Right lobe of liver (tissue), 6 donors: ENCODE results near the gene CSTF3. TPM values are rescaled to one million over a fixed set of nuclear protein-coding genes. Genes with fewer than 3 reads are reported as not detected.

Source experiments
- ATAC-seq, 4 donors: fragments of 200-7000 bp; cut with Tn5 transposase; one replicate each; pipeline ENCODE4 v1.9.1; 2020; ENCODE audit warnings: mild to moderate bottlenecking in 4 of 4, moderate library complexity in 4 of 4
- DNase-seq, 3 donors: peaks; one replicate each; pipeline ENCODE4 v3.0.0-alpha.2; 2020
- H3K27ac ChIP-seq, 3 donors: fragments of 200-600 bp; one replicate each; pipeline ENCODE4 v1.8.0; 2022
- H3K27me3 ChIP-seq, 2 donors: fragments of 200-600 bp; one replicate each; pipeline ENCODE4 v1.8.0; 2022
- H3K36me3 ChIP-seq, 4 donors: fragments of 200-600 bp; sonication (generic) in 1 of 4; one replicate each; pipeline versions ENCODE4 v1.5.1 to v1.8.0; 2017 to 2022; ENCODE audit warnings: control low read depth in 1 of 4
- H3K4me1 ChIP-seq, 4 donors: fragments of 200-600 bp; sonication (generic) in 1 of 4; one replicate each; pipeline versions ENCODE4 v1.5.1 to v1.8.0; 2017 to 2022; ENCODE audit warnings: control low read depth in 1 of 4
- H3K4me3 ChIP-seq, 3 donors: fragments of 200-600 bp; one replicate each; pipeline ENCODE4 v1.8.0; 2022
- H3K9me3 ChIP-seq, 4 donors: fragments of 200-600 bp; sonication (generic) in 1 of 4; one replicate each; pipeline versions ENCODE4 v1.5.1 to v1.8.0; 2017 to 2022; ENCODE audit warnings: control low read depth in 1 of 4
- POLR2A ChIP-seq: fragments of 450-650 bp; IDR thresholded peaks from one replicate; pipeline ENCODE4 v1.6.1; 2017; ENCODE audit warnings: antibody characterized with exemption, mild to moderate bottlenecking
- WGBS: methylation state at CpG from one replicate; pipeline ENCODE4 v1.1.6; 2018; ENCODE audit warnings: low coverage, low lambda C conversion rate; ENCODE audit not compliant: insufficient coverage; ENCODE audit errors: missing lambda C conversion rate; 5-methylcytosine and 5-hydroxymethylcytosine counted together
- intact Hi-C, 2 donors: fragments of 100-400 bp; cut with DNase I; formaldehyde crosslinking; loops; one replicate each; pipeline versions ENCODE4 v1.11.2 to v1.14.1; 2022
- total RNA-seq, 6 experiments: library from RNA; depleted of rRNA in 2 of 6; stranded (reverse); fragments of >200 nt in 2 of 6; fragmentation: NEBNext Ultra II Directional in 3 of 6; extraction: Animal tissue kit (Norgen Biotek cat#: 25700) in 3 of 6; gene quantifications; one replicate each; pipeline versions ENCODE4 v1.1.0 to v1.2.4, GENCODE V29; 2016 to 2023
- TF ChIP-seq, protein P1 (sequence below), 4 donors: fragments of 200-600 bp in 3 of 4; fragments of 450-650 bp in 1 of 4; IDR thresholded peaks; one replicate each; pipeline versions ENCODE4 v1.5.1 to v1.8.0; 2016 to 2022; ENCODE audit warnings: antibody characterized with exemption in 4 of 4, mild to moderate bottlenecking in 2 of 4
- donor health status: DM: no; HTN: yes; CAD: no.
- donor health status: DM: no; HTN: no; CAD: no.
- donor health status: DM: no; HTN: no; CAD: no.
- donor health status: DM: no; HTN: yes; CAD: no.
- donor health status: DM: no; HTN: yes; CAD: no.

The CSTF3 gene
- total RNA-seq, 6 experiments from 2014 or later = 11.5 to 14.0 (median 12.0) TPM

- DNase-seq (no peak), ATAC-seq (peak in 3 of 4 donors; percentile 56 to 72 (median 62))
- intact Hi-C loops = no loop called here
- peaks cover 0 to 22% (median 5%) of the 10 kb centered on the region in 4 donors for H3K4me1 ChIP-seq
- peak overlapping the region in 2 of 3 donors; percentile 41 to 60 for H3K27ac ChIP-seq
- H3K27me3 ChIP-seq = no peaks in the 10 kb centered on the region
- no peaks in the 10 kb centered on the region for H3K9me3 ChIP-seq
- no peak overlapping the region for H3K4me3 ChIP-seq
- TF ChIP-seq, protein P1, sequence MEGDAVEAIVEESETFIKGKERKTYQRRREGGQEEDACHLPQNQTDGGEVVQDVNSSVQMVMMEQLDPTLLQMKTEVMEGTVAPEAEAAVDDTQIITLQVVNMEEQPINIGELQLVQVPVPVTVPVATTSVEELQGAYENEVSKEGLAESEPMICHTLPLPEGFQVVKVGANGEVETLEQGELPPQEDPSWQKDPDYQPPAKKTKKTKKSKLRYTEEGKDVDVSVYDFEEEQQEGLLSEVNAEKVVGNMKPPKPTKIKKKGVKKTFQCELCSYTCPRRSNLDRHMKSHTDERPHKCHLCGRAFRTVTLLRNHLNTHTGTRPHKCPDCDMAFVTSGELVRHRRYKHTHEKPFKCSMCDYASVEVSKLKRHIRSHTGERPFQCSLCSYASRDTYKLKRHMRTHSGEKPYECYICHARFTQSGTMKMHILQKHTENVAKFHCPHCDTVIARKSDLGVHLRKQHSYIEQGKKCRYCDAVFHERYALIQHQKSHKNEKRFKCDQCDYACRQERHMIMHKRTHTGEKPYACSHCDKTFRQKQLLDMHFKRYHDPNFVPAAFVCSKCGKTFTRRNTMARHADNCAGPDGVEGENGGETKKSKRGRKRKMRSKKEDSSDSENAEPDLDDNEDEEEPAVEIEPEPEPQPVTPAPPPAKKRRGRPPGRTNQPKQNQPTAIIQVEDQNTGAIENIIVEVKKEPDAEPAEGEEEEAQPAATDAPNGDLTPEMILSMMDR (IDR thresholded peaks at IDR 0.05) = no peak
- no peak for TF ChIP-seq POLR2A
- 75% methylated on average over 1 of the region's 1 CpG for WGBS
- H3K36me3 ChIP-seq = peaks cover 0 to 8% (median 3%) of the 10 kb centered on the region in 4 donors
Observed at GRCh38 chr11:33135216-33135615, 26.1 kb downstream of the CSTF3 start.

DNA sequence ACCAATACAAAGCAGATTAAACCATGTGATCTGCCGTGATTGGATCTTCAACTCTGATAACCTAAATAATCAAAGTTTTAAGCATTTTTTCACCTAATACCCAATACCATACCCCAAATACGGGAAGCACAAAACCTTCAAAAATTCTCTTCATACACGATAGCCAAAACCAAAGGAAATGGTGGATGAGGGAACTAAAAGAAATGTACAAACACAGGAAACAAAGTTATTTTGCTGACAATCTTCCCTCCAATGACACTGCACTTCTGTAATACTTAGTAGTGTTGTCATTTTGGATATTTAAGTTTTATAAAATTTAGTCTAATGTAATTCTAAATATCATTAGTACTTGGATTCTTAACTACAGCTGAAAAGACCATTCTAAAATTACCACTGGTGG is 27.0 kb downstream of the CSTF3 start:
- 61% methylated on average over 3 of the region's 3 CpGs for WGBS
- Histone ChIP-seq H3K9me3 (no peaks in the 10 kb centered on the region), H3K27me3 (no peaks in the 10 kb centered on the region), H3K4me3 (no peak overlapping the region), H3K36me3 (no peaks in the 10 kb centered on the region), H3K27ac (peak overlapping the region in 1 of 3 donors; percentile 41), H3K4me1 (peaks cover 0 to 22% (median 5%) of the 10 kb centered on the region in 4 donors)
- TF ChIP-seq, protein P1 (IDR thresholded peaks at IDR 0.05) = no peak
- no peak for TF ChIP-seq POLR2A
- no peak for DNase-seq
- ATAC-seq = no peak
- intact Hi-C loops = no loop called here

DNA sequence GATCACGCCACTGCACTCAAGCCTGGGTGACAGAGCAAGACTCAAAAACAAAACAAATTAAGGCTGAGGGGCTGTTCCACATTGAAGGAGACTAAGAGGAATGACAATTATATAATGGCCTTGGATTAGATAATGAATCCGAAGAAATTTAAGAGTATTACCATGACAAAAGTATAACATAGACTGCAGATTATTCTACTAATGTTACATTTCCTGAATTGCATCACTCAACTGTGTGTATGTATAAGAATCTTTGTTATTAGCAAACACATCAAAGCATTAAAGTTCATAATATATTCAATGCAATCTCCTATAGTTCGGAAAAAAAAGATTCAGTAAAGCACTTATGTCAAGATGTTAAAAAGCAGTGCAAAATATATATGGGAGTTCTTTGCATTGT is 27.5 kb downstream of the CSTF3 start:
- no peak overlapping the region for H3K27ac ChIP-seq
- H3K4me3 ChIP-seq = no peak overlapping the region
- WGBS = 72% methylated on average over 3 of the region's 3 CpGs
- no peaks in the 10 kb centered on the region for H3K9me3 ChIP-seq
- TF ChIP-seq POLR2A = no peak
- TF ChIP-seq, protein P1 (IDR thresholded peaks at IDR 0.05) = no peak
- no peaks in the 10 kb centered on the region for H3K36me3 ChIP-seq
- DNase-seq = no peak
- ATAC-seq = no peak
- intact Hi-C loops = no loop called here
- no peaks in the 10 kb centered on the region for H3K27me3 ChIP-seq
- peaks cover 0 to 23% (median 5%) of the 10 kb centered on the region in 4 donors for H3K4me1 ChIP-seq

DNA sequence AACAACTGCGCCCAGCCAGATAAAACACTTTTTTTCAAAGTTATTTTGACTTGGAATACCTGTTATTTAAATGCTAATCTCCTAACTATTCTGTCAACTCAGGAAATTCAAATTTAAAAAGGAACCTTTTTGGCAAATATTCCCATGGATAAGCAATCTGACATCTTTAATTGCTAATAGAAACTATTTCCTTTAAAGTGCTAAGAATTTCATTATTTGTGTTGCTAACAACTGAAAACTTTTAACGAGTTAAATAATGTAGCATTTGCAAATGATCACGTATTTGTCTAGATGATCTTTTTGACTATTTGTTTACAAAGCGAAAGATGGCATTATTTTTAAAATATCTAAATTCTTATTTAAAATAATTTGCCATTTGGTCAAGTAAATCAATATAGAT is 28.8 kb downstream of the CSTF3 start:
- H3K4me1 ChIP-seq = peaks cover 0 to 26% (median 5%) of the 10 kb centered on the region in 4 donors
- no peak overlapping the region for H3K27ac ChIP-seq
- no peaks in the 10 kb centered on the region for H3K27me3 ChIP-seq
- DNase-seq = no peak
- H3K36me3 ChIP-seq = no peaks in the 10 kb centered on the region
- WGBS = 80% methylated on average over 4 of the region's 4 CpGs
- no peaks in the 10 kb centered on the region for H3K9me3 ChIP-seq
- no peak for ATAC-seq
- intact Hi-C loops = no loop called here
- no peak overlapping the region for H3K4me3 ChIP-seq
- TF ChIP-seq POLR2A = no peak
- TF ChIP-seq, protein P1 (IDR thresholded peaks at IDR 0.05) = no peak

DNA sequence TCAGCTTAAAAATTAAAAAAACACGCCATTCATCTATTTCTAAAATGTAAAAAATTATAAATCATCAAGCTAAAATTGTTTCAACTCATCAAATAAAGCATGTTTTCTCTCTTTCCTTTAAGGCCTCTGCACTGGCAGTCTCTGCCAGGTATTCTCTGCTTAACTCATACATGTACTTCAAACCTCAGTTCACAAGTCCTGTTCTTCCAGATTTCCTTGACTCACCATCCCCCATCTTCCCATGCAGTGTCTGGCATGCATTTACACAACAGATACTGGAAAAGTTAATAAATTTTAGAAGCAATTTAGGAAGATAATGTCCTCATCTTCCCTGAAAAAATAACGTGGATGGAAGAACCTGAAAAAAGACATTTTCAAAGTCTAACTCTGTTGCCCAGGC is 32.5 kb downstream of the CSTF3 start:
- DNase-seq = no peak
- no peak overlapping the region for H3K4me3 ChIP-seq
- H3K27me3 ChIP-seq = no peaks in the 10 kb centered on the region
- no peaks in the 10 kb centered on the region for H3K9me3 ChIP-seq
- TF ChIP-seq, protein P1 (IDR thresholded peaks at IDR 0.05) = no peak
- no peak for TF ChIP-seq POLR2A
- no peaks in the 10 kb centered on the region for H3K36me3 ChIP-seq
- peaks cover 0 to 4% (median 0%) of the 10 kb centered on the region in 4 donors for H3K4me1 ChIP-seq
- peak in 1 of 4 donors; percentile 38 for ATAC-seq
- 48% methylated on average over 2 of the region's 2 CpGs for WGBS
- no peak overlapping the region for H3K27ac ChIP-seq
- intact Hi-C loops = no loop called here
